SK-N-SH treated with all-trans-retinoic acid at 6 μM for 48 hours (cell line): ENCODE measurements around the gene SNX32.

Experiments
- ARNTL ChIP-seq: fragments of 450-650 bp; formaldehyde crosslinking; IDR thresholded peaks from 2 replicates; pipeline ENCODE4 v1.5.0; 2020; ENCODE audit warnings: low read depth, mild to moderate bottlenecking, moderate library complexity, borderline replicate concordance
- ISL1 ChIP-seq: fragments of 250-450 bp; sonication (Bioruptor Pico); IDR thresholded peaks from 2 replicates; pipeline ENCODE4 v2.1.2; 2022; ENCODE audit warnings: mild to moderate bottlenecking, moderate library complexity
- POU6F1 ChIP-seq: fragments of 250-450 bp; sonication (Bioruptor Pico); IDR thresholded peaks from 2 replicates; pipeline ENCODE4 v1.8.0; 2021; ENCODE audit warnings: low read depth, mild to moderate bottlenecking, moderate library complexity, borderline replicate concordance
- PPARA ChIP-seq: fragments of 250-450 bp; sonication (Bioruptor Pico); IDR thresholded peaks from 2 replicates; pipeline ENCODE4 v1.5.0; 2020; ENCODE audit warnings: mild to moderate bottlenecking, borderline replicate concordance
- TCF4 ChIP-seq: fragments of 250-450 bp; sonication (Bioruptor Pico); IDR thresholded peaks from 2 replicates; pipeline ENCODE4 v1.8.0; 2021; ENCODE audit warnings: mild to moderate bottlenecking, moderate library complexity, borderline replicate concordance
- ZC3H10 ChIP-seq: fragments of 250-450 bp; sonication (Bioruptor Pico); IDR thresholded peaks from 2 replicates; pipeline ENCODE4 v1.5.1; 2021; ENCODE audit warnings: mild to moderate bottlenecking, moderate library complexity

- TF ChIP-seq PPARA (CRISPR knock-in tag) (no peak), TCF4 (CRISPR knock-in tag) (no peak), ISL1 (CRISPR knock-in tag) (no peak), POU6F1 (CRISPR knock-in tag) (no peak), ARNTL (CRISPR knock-in tag) (no peak), ZC3H10 (no peak)
Measured at GRCh38 chr11:65880844-65881421, 47.2 kb downstream of the SNX32 start.
